Kidney glomerular epithelial cell (primary cell): ENCODE measurements around the gene MYL12B.
A peak's percentile ranks its signal among the peaks of the same experiment; 100 is the strongest.

Experiments
- DNase-seq: peaks from one replicate; lab custom pipeline; 2025; lab: John Stamatoyannopoulos, UW

Gene MYL12B

DNA sequence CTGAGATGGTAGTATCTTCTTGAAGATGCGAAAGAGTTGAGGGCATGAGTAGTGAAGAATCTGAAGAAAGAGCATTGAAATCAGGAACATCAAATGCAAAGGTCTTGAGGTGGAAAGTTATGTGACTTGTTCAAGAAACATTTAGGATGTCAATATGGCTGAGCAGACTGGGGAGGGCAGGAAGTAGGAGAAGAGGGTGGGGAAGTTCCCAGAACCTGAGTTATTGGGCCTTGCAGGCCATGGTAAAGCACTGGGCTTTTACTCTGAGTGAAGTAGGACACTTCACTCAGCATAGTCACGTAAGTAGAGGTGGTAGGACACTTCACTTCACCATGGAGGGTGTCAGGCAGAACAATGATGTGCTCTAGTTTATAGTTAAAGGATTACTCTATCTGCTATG is 26.1 kb upstream of the MYL12B start:
- no peak for DNase-seq

DNA sequence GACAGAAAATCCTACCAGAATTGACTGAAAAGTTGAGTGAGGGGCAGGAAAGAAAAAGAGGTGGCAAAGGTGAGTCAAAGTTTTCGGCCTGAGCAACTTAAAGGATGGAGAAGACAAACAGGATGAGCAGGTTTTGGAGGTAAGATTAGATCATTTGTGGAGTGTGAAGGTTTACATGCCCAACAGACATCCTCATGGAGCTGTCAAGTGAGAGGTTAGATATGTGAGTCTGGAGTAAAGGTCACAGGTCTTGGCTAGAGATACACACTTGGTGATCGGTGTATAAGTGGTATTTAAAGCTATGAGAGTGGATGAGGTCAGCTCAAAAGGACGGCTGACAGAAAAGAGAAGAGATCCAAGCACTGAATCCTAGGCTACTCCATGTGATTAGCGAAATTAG is 25.5 kb upstream of the MYL12B start:
- DNase-seq = no peak

DNA sequence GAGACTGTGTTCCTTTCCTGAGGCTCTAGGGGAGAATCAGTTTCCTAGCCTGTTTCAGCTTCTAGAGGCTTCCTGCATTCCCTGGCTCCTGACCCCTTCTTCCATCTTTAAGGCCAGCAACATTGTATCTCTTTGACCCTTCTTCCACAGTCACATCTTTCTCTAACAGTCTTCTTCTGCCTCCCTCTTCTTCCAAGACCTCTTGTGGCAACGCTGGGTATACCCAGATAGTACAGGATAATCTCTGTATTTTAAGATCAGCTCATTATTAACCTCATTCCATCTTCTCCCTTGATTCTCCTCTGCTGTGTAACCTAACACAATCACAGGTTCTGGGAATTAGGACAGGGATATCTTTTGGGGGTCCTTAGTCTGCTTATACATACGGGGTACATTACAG is 23.2 kb upstream of the MYL12B start:
- no peak for DNase-seq

DNA sequence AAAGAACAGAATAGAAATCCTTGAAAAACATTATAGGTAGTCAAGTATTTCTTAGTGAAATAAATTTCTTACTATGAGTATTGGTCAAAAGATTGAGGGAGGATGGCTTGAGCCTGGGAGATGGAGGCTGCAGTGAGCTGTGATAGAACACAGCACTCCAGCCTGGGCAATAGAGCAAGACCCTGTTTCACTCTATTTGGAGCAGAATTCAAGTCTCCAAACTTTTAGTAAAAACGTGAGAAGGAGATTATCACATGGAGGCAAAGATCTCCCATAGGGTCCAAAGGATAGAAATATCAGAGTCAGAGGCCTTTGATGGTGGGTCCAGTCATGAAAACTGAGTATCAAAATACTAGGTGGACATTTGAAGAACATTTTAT is 16.8 kb upstream of the MYL12B start:
- no peak for DNase-seq

DNA sequence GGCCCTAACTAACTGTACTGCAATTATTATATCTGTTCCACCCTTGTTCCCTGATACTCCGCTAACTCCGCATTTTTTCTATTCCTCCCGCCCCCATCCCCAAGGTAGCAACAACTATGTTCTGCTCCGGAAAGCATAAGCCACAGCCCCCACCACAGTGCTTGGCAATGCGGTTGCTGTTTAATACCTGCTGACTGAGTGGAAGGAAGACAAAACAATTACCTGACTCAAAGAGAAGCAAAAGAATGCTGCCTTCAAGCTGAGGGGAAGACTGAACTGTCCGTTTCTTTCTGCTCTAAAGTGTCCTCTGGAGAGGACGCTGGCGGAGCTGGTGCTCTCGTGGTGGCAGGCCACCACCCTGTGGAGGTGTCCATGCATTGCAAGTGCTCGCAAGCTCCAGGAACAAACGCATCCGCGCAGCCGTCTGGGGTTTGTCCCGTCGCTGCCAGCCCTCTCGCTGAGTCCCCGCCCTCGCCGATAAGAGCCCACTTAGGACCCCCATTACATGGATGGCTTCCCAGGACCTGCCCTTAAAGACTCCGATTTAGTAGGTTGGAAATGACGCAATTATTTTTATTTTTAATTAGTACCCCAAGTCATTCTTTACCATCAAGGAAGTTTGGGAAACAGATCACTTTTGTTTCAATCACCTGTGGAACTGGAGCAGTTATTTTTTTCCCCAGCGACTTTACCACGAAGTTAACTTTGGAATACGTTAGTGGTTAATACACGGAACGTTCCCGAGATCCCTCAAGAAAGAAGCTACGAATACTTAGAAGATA is 15.9 kb upstream of the MYL12B start:
- DNase-seq = peak; percentile 90

DNA sequence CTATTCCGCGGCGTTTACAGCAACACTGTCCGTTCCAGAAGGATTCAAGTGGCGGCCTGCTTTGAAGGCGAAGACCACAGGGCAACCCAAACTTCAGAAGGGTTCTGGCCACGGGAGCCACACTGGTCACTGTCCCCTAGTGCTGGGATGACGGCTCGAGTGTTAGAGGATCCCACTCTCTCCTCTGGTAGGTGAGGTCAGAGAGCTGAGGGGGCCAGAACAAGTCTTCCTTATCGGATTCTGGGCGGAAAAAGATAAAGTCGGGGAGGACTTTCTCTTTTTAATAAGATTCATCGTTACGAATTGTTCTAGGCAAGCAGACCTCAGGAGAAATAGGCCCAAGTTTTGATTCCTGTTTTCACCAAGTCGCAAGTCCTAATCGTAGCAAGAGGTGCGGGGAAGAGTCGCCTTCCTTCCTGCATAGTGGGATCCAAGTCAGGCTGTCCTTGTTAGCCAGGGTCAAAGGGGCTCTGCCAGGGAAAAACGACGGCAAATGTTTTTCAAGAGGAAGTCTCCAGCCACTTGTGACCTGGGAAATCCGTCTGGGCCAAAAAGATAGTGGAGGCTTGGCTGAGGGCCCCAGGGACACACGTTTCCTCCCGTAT is 15.2 kb upstream of the MYL12B start:
- no peak for DNase-seq

DNA sequence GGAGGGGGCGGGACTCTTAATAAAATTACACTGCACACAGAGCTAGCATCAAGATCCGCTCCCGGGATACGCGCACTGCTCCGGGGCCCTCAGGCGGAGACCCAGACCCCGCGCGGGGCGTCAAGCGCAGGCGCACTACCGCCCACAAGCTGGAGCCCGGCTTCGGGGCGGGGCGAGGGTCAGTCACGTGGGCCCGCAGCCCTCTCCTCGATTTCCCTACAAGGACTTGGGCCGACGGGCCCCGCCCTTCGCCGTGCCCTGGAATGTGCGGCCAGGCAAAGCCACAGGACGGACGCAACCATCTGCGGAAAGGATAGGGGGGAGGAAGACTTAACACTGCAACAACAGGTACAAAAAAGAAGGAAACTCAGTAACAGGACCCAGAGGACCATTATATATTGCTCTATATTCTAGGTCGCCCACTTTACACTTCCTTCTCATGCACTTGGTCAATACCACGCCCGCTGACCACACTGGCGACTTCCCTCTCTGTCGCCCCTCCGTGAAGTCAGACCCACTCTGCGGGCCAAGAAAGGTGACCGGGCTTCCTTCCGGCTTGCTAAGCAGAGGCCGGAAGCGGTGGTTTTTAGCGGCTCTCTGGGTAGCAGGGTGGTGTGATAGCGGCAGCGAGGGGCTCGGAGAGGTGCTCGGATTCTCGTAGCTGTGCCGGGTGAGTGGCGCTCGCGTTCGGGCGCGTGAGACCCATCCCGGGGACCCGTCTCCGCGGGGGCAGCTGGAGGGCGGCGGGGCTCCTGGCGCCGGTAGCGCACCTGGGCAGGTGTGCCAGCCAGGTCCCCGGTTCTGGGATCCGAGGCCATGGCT is 14.5 kb upstream of the MYL12B start, which contains the start of gene MYL12A:
Gene MYL12A (plus strand): TSS at position 562 of the 822 bp plus-strand sequence. CDS start 5,447 bp downstream, outside the sequence.
- DNase-seq = peak; percentile 99

DNA sequence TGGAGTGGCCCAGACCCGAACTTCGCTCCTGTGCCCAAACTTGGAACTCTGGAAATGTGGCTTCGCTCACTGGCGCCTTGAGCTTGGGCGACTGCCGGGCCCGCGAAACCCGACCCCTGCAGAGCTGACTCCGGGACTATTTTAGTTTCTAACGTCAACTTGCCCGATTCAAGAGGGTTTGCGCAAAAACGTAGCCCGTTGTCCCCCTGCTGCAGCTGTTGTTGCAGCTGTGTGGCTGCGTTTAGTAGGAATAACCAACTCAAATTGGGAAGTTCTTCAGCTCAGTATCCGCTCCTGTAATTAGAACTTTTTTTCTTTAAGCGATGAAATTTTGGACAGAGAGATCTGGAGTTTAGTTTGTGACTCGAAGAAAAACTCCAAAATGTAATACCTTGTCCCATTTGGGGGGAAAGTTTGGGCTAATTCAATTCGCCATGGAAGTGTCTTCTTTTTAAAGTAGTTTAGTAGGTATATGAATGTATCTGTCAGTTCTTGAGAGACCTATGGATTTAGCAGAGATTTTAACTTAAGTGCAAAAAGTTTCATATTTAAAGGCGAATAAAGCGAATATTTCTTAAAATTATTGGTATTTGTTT is 13.8 kb upstream of the MYL12B start:
- no peak for DNase-seq

DNA sequence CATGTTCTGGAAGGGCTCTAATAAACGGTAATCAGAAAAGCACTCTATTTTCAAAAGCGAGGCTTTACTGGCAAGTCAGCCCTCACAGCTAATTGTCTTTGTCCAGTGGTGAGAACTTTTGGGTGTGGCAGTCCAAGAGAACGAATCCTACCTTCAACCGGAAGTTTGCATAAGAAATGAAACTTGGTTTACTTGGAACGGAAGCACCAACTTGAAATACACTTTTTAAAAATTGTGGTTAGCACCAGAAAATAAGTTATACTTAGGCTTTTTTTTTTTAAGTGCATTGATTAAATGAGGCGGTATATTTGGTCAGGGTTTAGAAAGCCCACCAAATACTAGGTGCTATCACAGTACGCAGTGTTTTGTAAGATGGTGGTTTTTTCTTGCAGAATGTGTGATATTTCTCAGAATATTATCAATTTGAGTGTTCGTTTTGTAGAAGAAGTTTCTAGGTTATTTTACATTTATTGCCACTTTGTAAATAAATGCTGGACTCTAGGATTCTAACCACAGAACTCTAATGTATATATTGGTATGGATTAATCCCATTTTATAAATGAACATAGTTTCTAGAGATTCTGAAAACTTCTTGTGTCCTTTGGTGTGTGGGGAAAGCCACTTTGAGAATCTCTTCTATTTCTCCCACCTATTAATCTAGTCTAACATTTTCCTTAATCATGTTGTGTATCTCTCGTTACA is 13.1 kb upstream of the MYL12B start:
- DNase-seq = peak; percentile 41

DNA sequence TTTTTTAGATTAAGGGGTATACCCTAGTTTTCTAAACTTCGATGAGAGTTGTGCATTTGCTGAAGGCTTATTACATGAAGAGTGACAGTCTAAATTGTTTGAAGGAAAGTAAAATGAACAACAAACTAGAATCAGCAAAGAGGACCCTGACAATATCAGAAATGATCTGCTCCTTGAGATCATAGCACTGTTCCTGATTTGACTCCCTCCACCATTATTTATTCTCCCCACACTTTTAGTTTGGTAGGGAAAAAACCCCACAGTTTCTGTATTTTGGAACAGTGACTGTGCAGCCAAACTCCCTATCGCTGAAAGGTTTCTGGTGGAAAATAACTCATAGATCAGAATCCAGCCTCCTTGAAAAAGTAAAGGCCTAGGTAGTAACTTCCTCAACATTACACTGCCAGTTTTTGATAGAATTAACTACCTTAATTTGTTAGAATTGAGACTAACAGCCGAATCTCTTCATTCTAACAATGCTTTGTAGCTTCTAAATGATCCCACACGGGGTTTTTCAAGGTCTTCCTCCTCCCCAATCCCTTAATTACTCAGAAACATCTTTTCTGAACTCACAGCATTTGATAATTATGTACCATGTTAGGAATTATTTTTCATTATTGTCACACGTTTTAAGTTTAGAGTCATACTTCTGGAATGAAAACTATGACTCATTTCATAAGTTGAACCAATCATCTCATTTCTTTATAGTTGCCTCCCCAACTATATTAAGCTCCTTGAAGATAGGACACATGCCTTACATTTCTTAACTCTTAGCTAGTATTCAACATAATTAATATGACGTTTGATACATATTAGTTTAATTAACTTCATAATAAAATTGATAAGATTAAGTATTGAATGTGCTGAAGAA is 11.5 kb upstream of the MYL12B start:
- DNase-seq = peak; percentile 89

DNA sequence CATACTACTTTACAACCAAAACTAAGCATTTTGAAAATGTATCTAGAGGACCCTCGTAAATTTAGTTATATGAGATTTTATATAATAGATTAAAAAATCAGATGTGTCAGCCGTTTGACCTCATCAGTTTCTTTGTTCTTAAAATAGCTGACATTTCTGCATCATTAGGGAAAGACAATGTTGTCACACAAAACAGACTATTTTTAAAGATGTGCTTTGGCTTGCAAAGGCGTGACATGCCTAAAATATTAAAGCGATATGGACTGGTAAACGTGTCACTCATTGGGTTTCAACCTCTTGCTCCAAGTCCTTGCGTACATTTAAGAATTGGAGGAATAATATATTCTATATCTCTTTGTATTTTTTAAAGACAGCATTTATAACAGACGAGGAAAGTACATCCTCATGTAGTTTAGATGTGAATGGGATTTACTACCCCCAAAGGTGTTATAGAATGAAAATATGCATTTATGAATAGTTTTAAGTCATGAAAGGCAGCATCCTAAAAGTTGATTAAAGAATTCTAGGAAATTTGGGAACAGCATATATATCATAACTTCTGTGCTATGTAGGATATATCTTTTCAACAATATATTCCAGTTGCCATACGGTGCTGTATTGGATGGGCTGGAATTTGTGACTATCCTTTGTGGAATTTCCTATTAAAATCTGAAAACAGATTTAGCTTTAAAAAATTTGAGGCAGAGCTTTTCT is 10.5 kb upstream of the MYL12B start:
- DNase-seq = peak; percentile 28

DNA sequence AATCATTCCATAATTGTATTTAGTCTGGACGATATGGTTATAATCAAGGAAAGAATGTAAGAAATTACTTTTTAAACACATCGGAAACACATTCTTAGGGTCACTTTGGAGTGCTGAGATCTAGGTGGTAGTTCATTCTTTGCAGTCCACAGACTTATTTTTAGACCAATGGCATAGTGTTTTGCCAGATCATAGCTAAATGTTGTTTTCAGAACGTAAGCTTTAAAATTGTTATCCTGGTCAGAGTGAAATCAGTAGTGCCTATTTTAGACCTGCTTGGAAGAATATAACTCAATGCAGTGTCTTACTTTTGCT is 10.0 kb upstream of the MYL12B start:
- DNase-seq = no peak

DNA sequence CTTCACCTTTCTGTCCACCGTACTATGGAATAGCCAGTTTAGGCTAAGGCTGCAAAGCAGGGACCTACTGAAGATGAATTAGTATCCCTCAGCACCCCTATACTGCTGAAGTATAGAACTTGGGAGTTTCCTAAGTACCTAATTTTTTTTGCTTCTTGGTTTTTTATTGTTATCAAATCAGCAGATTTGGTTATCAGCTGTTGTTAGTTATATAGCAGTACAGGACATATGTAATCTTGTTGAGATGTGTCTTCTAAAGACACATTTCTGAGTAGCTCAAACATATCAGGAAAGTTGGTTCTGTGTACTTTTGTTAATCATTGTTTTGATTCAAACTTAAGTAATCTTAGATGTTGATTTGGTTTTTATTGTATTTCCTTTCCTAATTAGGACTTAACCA is 9.1 kb upstream of the MYL12B start:
- DNase-seq = no peak

DNA sequence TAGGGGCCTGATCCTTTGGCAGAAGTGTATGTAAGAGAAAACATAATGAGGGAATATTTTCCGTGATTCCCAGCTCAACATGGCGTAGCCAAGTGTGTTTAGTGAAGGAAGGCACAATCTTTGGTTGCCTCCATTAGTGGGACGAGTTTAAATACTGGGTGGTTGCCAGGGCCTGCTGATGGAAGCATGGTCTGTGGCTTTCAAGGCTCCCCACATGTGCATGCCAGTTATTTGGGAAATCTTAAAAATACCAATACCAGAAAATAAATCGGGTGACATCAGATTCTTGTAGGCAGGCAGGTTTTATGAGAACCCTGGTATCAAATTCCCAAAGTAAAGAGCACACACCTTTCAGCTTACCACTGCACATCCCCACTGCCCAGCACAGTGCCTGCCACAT is 7.2 kb upstream of the MYL12B start:
- DNase-seq = no peak

DNA sequence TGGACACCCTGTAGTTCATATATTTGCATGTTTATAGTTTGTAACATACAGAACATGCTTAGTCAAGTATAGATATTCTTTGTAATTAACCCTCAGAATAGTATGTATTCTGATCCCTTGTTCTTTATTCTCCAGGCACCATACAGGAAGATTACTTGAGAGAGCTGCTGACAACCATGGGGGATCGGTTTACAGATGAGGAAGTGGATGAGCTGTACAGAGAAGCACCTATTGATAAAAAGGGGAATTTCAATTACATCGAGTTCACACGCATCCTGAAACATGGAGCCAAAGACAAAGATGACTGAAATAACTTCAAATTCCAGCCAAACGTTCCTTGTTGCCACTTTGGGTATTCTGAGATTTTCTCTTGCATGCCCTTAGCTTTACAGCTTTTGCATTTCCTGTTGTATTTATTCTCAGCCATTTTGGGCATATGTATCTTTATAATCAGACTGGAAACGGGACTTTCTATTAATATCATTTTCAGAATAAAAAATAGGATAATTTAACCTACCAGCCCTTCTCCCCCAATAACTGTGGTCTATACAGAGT is 6.2 kb upstream of the MYL12B start:
- DNase-seq = no peak

DNA sequence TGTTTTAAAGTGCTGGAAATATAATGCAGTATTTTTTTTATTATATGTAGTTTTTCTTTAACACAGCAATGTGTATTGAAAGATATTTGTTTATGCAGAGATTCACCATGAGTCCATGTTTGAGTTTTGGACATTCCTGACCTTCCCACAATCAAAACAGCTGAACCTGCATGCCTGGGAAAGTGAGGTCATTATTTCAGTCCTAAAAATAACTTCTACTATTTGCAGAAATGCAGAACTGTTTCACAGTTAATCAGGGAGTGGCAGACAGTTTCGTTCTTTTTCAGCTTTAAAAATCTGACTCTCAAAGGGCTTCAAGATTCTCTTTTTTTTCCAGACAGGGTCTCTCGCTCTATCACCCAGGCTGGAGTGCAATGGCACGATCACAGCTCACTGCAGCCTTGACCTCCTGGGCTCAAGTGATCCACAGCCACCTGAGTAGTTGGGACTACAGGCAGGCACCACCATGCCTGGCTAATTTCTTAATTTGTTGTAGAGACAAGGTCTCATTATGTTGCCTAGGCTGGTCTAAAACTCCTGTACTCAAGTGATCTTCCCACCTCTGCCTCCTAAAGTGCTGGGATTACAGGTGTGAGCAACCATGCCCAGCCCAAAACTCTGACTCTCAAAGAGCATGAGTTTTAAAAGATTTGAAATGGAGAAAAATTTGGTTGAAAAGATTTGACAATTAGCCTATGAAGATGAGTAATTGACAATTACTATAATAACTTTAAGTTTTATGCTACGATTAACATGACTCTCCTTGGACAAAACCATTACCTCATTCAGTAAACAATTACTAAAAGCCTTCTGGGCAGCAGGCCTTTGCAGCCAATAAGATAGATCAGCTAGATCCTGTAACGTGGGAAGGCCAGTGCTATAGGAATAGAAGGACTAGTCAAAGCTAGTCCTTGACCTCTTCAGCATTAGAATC is 5.0 kb upstream of the MYL12B start:
- DNase-seq = peak; percentile 78

DNA sequence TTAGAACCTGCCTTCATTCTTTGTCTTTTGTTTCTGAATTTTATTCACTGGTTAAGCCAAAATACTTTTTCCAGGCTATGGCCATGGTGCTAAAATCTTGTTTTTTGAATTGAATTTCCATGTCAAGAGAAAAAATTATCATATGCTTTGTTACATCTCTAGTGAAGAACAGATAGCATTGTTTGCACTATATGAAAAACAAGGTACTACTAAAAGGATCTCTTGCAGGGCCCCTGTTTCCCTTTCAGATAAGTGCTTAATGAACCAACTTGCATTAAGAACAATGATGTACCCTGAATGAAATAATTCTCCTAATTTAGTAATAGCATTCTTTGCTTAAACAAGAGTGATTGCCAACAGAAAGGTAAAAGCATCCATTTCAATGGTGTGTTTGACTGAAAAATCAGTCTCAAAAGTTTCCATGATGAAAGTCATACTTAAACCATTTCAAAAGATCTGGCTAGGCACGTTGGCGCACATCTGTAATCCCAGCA is 4.3 kb upstream of the MYL12B start:
- DNase-seq = no peak

DNA sequence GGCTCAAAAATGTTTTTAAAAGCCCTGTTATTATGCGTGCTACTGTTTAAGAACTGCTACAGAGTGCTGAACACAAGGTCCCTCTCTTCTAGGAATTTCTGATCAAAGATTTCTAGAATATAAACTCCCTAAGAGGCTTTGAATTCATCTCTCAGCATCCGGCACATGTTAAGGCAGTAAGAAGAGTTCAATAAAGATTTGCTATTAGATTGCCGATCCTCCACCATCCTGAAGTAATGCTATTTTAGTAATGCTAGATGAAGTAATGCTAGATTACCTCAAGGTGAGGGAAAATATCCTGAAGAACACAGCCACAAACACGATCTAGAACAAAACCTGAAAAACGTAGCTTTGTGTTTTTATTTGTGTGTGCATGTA is 949 bp upstream of the MYL12B start:
- peak; percentile 69 for DNase-seq
